HG03159 (cell line): Measurements from ENCODE around the gene EMP3.
"Not testable (repeated sequence)": the region's sequence is repeated elsewhere in the genome, so short reads cannot be mapped to it uniquely, and the experiment has no call there.

Experiments used
- ATAC-seq: cut with Tn5 transposase; IDR thresholded peaks from one replicate; pipeline ENCODE4 v1.9.1; 2021; ENCODE audit warnings: mild to moderate bottlenecking, moderate library complexity; ENCODE audit not compliant: unreplicated experiment

The EMP3 gene

GRCh38 chr19:48325265-48325910, at the start of gene EMP3:
Gene EMP3 (plus strand): TSS chr19:48325552. CDS start chr19:48326845, 1,293 bp downstream.
- ATAC-seq: no peak

- ATAC-seq: no peak
Measured at GRCh38 chr19:48279747-48280146, 45.6 kb upstream of the EMP3 start.

GRCh38 chr19:48283908-48284307, 41.4 kb upstream of the EMP3 start:
- no peak for ATAC-seq

GRCh38 chr19:48284896-48285295, 40.5 kb upstream of the EMP3 start:
- ATAC-seq: no peak

- no peak for ATAC-seq
Measured at GRCh38 chr19:48287748-48288147, 37.6 kb upstream of the EMP3 start.

GRCh38 chr19:48290401-48290770, 35.0 kb upstream of the EMP3 start:
- no peak for ATAC-seq

- ATAC-seq: no peak
Measured at GRCh38 chr19:48290771-48291488, 34.4 kb upstream of the EMP3 start.

GRCh38 chr19:48291489-48291815, 33.9 kb upstream of the EMP3 start:
- not testable (repeated sequence) for ATAC-seq

GRCh38 chr19:48292798-48293197, 32.6 kb upstream of the EMP3 start:
- no peak for ATAC-seq

- ATAC-seq: no peak
Measured at GRCh38 chr19:48295458-48295857, 29.9 kb upstream of the EMP3 start.

- no peak for ATAC-seq
Measured at GRCh38 chr19:48296963-48297734, 28.2 kb upstream of the EMP3 start.

GRCh38 chr19:48297975-48298374, 27.4 kb upstream of the EMP3 start:
- no peak for ATAC-seq

GRCh38 chr19:48301886-48302599, 23.3 kb upstream of the EMP3 start:
- ATAC-seq: no peak

- no peak for ATAC-seq
Measured at GRCh38 chr19:48302600-48302959, 22.8 kb upstream of the EMP3 start.

GRCh38 chr19:48303367-48303766, 22.0 kb upstream of the EMP3 start:
- ATAC-seq: no peak

GRCh38 chr19:48303866-48304265, 21.5 kb upstream of the EMP3 start:
- no peak for ATAC-seq

GRCh38 chr19:48308631-48309586, 16.4 kb upstream of the EMP3 start:
- ATAC-seq: no peak

GRCh38 chr19:48309731-48310130, 15.6 kb upstream of the EMP3 start:
- not testable (repeated sequence) for ATAC-seq

GRCh38 chr19:48310227-48310626, 15.1 kb upstream of the EMP3 start:
- ATAC-seq: no peak

- ATAC-seq: no peak
Measured at GRCh38 chr19:48311384-48311783, 14.0 kb upstream of the EMP3 start.
